Activated naive CD8-positive, alpha-beta T cell treated with anti-CD3 and anti-CD28 coated beads, Interleukin-2, amount 50 U/mL, for 16 hours (primary cell): ENCODE data around the gene SDK1.
A peak's percentile ranks its signal among the peaks of the same experiment; 100 is the strongest.
"Not testable (repeated sequence)": the region's sequence is repeated elsewhere in the genome, so short reads cannot be mapped to it uniquely, and the experiment has no call there.

ENCODE experiments used
- DNase-seq: peaks from one replicate; pipeline ENCODE4 v3.0.0-alpha.2; 2020; ENCODE audit warnings: low read depth, low spot score

SDK1 gene

DNA sequence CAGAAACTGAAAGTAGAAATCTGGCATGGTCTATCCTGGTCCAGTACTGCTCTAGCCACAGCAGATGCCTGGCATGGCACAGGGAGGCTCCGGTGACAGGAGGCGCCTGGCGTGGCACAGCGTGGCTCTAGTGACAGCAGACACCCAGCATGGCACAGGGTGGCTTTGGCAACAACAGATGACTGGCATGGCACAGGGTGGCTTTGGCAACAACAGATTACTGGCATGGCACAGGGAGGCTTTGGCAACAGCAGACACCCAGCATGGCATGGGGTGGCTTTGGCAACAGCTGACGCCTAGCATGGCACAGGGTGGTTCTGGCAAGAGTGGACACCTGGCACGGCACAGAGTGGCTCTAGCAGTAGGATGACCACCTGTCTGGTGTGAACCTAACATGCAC is 900.5 kb downstream of the SDK1 start:
- DNase-seq: no peak

DNA sequence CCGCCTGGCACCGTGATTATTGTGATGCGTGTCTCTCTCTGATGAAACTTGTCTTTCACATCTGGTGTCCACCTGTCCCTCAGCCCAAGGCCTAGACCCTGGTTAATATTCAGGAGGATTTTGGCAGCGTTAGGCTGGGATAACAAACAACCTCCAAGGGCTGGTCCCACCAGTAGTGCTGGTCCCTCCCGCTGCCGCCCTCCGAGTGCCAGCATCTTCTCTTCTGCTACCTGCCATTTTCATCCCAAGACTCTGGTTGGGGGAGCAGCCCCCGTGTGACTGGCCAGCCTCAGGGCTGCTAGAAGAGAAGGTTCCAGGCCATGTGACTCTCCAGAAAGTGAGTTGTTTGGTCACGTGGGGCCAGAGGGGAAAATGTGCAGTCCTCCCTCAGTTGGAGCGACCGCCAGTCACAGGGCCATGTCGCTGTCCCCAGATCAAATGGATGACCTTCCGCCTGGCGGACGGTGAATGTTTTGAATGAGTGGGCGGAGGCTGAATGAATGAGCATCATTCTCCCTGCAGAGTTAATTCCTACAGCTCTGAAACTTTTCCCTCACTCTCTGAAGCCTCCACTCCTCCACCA is 901.2 kb downstream of the SDK1 start:
- no peak for DNase-seq

DNA sequence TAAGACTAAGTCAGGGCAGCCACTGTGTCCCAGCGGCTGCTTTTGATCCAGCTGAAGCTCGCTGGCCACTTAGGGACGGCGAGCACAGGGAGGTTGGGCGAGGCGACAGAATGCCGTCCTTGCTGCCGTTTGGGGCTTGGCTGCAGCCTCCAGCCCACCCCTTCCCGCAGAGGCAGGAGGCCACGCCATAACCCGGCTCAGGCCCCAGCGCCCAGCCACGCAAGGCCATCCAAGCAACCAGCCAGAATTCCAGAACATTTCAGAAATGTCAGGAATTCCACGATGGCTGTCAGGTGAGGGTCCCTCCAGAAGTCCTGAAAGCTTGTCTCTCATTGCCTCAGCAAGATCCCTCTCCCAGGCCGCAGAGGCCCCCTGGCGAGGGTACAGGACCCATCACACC is 901.9 kb downstream of the SDK1 start:
- no peak for DNase-seq

DNA sequence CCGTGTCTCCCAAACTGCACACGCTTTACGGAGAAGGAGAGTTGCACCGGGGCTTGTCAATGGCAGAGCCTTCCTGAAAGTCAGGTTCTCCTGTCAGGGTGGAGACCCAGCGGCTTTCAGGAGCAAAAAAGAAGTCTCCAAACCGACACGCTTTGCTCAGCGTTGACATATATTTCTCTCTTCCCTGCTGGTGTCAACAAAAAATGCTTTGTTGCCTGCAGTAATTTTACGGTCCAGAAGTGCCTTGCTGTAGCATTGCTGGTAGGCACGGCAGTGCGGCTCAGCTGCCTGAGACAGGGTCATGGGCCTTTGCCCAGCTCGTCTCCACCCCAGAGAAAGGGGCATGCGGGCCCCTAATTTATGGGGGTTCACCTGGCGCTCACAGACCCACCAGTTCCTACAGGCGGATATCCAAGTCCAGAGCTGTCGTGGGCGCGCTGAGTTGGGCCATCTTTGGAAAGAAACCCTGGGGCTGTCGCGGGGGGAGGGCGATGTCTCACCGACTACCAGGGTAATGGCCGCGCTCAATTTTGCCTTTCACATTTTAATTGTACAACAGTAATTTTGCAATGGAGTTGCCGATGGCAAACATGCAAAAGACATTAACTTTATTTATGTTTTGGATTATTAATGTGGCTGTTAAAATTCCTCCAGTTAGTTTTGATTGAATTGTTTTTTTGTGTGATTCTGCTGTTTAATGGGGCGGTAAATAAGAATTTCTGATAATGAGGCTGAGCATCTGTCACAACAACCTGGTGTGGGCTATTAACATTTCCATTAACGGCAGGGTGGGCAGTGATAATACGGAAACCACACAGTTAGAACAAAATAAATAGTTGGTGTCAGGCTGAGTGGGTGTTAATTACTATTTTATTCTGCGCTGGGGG is 902.8 kb downstream of the SDK1 start:
- no peak for DNase-seq

- DNase-seq: peak; percentile 11
Measured at GRCh38 chr7:4204513-4205165, 903.6 kb downstream of the SDK1 start.

GRCh38 chr7:4205828-4206227 is 904.8 kb downstream of the SDK1 start:
- DNase-seq: no peak

- no peak for DNase-seq
Measured at GRCh38 chr7:4207011-4207410, 906.0 kb downstream of the SDK1 start.

DNA sequence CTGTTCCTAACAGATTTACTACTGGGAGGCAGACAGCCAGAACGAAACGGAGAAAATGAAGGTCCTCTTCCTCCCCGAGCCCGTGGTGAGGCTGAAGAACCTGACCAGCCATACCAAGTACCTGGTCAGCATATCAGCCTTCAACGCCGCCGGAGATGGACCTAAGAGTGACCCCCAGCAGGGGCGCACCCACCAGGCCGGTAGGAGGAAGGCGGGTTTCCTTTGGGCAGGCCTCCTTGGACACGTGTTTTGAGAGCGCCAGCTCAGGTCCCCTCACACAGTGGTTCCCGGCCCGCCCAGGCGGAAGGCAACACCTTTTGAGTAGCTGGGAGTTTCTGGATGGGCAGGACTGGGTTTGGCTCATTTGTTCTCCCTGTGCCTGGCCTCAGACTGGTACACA is 907.0 kb downstream of the SDK1 start:
- no peak for DNase-seq

DNA sequence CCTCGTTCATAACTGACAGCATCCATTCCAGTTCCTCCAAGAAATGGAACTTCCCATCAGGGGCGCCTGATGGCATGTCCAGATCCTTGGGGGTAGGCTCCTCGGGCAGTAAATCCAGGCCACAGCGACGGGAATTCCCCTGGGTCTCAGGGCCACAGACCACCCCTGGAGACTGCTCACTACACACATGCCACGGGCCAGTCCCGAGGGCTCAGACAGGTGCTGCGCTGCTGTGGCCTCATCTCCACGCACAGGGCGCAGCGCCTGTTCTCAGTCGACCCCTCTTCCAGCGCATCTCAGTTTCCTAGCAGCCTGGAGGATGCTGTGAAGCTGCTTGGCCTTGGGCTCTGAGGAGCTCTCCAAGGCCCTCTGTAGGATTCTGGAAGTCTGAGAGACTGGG is 907.5 kb downstream of the SDK1 start:
- no peak for DNase-seq

GRCh38 chr7:4209126-4209525 is 908.1 kb downstream of the SDK1 start:
- DNase-seq: no peak

- no peak for DNase-seq
Measured at GRCh38 chr7:4209966-4210365, 908.9 kb downstream of the SDK1 start.

GRCh38 chr7:4210821-4211220 is 909.8 kb downstream of the SDK1 start:
- no peak for DNase-seq

GRCh38 chr7:4211261-4211660 is 910.2 kb downstream of the SDK1 start:
- no peak for DNase-seq

DNA sequence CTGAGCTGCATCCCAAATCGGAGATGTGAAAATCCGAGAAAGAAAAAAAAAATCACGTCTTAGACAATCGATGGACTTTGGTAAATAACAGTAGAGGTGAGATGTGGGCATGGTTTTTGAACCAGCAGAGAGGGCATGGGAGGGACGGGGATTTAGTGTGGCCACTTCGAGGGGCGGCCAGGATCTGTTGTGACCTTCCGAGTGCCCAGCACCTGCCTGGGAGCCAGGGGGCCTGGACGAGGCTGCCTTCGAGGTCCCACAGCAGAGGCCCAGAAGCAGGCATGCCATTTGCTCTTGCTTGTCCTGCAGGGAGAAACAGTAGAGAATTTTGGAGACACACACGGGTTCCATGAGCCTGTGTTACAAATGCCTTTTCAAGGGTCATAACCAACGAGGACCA is 911.3 kb downstream of the SDK1 start:
- no peak for DNase-seq

- DNase-seq: no peak
Measured at GRCh38 chr7:4214291-4215155, 913.5 kb downstream of the SDK1 start.

DNA sequence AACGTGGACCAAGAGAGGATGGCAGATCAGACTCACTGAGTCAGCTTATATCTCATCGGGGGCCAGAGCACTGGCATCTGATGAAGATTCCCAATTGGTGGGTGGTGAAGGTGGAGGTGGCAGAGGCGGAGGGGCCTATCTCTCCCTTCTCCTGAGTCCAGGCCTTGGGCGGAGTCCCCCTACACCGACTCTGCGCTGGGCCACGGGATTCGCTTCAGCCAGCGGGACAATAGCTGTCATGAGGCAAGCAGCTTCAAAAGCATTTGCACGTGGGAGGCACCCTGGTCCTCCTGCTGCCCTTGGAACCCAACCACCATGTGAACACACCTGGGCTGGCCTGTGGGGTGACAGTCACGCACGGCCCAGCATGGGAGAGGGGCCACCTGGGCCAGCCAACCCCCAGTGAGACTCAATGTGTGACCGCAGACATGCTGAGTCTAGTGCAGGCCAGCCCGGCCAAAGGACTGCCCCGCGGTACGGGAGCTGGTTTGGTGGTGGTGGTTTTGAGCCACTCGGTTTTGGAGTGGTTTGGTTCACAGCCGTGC is 914.2 kb downstream of the SDK1 start:
- DNase-seq: no peak

DNA sequence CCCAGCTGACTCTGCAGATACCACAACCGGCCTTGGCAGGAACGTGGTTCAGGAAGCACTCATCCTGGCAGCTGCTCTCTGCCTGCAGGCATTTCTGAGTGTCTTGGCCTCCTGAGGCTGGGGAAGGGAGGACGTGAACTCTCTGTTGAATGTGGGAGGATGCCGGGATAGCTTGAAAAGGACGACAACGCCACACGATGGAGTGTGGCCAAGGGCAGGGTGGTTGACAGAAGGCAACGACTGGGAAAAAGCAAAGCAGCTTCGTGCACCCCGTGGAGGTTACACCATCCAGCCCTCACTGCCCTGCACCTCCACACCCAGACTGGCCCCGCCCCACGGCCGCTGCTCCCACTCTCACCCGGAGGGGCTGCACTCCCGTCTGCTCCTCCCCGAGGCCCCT is 915.0 kb downstream of the SDK1 start:
- DNase-seq: no peak

DNA sequence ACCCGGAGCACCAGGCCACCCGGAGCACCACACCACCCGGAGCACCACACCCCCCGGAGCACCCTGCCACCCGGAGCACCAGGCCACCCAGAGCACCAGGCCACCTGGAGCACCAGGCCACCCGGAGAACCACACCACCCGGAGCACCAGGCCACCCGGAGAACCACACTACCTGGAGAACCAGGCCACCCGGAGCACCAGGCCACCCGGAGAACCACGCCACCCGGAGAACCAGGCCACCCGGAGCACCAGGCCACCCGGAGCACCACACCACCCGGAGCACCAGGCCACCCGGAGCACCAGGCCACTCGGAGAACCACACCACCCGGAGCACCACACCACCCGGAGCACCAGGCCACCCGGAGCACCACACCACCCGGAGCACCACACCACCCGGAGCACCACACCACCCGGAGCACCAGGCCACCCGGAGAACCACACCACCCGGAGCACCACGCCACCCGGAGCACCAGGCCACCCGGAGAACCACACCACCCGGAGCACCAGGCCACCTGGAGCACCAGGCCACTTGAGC is 916.1 kb downstream of the SDK1 start:
- DNase-seq: not testable (repeated sequence)

GRCh38 chr7:4218481-4218880 is 917.4 kb downstream of the SDK1 start:
- DNase-seq: no peak

- no peak for DNase-seq
Measured at GRCh38 chr7:4220011-4220410, 919.0 kb downstream of the SDK1 start.

DNA sequence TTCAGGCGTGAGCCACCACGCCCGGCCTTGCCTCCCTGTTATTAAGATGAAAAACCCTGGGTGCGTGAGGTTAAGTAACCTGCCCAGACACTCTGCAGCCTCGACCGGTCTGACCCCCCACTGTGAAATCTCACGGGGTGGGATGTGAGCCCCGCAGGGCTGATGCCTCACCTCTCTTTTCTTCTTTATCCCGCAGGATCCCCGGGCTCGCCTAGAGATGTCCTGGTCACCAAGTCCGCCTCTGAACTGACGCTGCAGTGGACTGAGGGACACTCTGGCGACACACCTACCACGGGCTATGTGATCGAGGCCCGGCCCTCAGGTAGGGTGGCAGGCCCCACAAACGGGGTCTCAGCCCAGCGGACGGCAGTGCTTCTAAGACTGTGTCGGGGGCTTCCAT is 920.0 kb downstream of the SDK1 start:
- DNase-seq: no peak
